IPS DF 4.7 (cell line): ENCODE data around the gene SMIM11.
"Not testable (repeated sequence)": the region's sequence is repeated elsewhere in the genome, so short reads cannot be mapped to it uniquely, and the experiment has no call there.

Source experiments
- DNase-seq: peaks from one replicate; pipeline ENCODE4 v3.0.0-alpha.2; 2013; ENCODE audit warnings: low spot score; ENCODE audit errors: extremely low read depth

The SMIM11 gene

GRCh38 chr21:34417448-34418077 is 42.3 kb downstream of the SMIM11 start:
- not testable (repeated sequence) for DNase-seq

- DNase-seq = not testable (repeated sequence)
Measured at GRCh38 chr21:34423805-34424204, 48.5 kb downstream of the SMIM11 start, which contains the start of gene SMIM34. TSS of gene SMIM34 (minus strand) at chr21:34423951. CDS start at chr21:34423839, 112 bp downstream.

- not testable (repeated sequence) for DNase-seq
Measured at GRCh38 chr21:34427339-34427738, 52.0 kb downstream of the SMIM11 start.

- DNase-seq = not testable (repeated sequence)
Measured at GRCh38 chr21:34428441-34428840, 53.1 kb downstream of the SMIM11 start.

- not testable (repeated sequence) for DNase-seq
Measured at GRCh38 chr21:34429710-34430109, 54.4 kb downstream of the SMIM11 start.
